Right hindlimb (tissue), 1 donor: ENCODE results near the gene RAD51B.
"Not testable (repeated sequence)": the region's sequence is repeated elsewhere in the genome, so short reads cannot be mapped to it uniquely, and the experiment has no call there.

Experiments used
- DNase-seq: peaks from one replicate; pipeline ENCODE4 v3.0.0-alpha.2; 2018

The RAD51B gene

GRCh38 chr14:68219407-68219806 lies 399.8 kb downstream of the RAD51B start:
- DNase-seq, result no peak

- DNase-seq, result not testable (repeated sequence)
These were observed 401.5 kb downstream of the RAD51B start for GRCh38 chr14:68221046-68221445.

GRCh38 chr14:68222154-68222553 lies 402.6 kb downstream of the RAD51B start:
- no peak for DNase-seq

- DNase-seq, result no peak
These were observed 403.1 kb downstream of the RAD51B start for GRCh38 chr14:68222726-68223125.

- no peak for DNase-seq
These were observed 404.1 kb downstream of the RAD51B start for GRCh38 chr14:68223631-68224030.

- no peak for DNase-seq
These were observed 405.7 kb downstream of the RAD51B start for GRCh38 chr14:68225321-68225720.

- no peak for DNase-seq
These were observed 406.9 kb downstream of the RAD51B start for GRCh38 chr14:68226523-68226922.

- DNase-seq, result no peak
These were observed 409.1 kb downstream of the RAD51B start for GRCh38 chr14:68228656-68229055.

GRCh38 chr14:68229423-68230100 lies 410.0 kb downstream of the RAD51B start:
- no peak for DNase-seq

GRCh38 chr14:68230202-68230949 lies 410.8 kb downstream of the RAD51B start:
- DNase-seq, result no peak

- DNase-seq, result no peak
These were observed 411.6 kb downstream of the RAD51B start for GRCh38 chr14:68230950-68231717.

- no peak for DNase-seq
These were observed 412.3 kb downstream of the RAD51B start for GRCh38 chr14:68231898-68232297.

GRCh38 chr14:68232300-68233055 lies 412.9 kb downstream of the RAD51B start:
- DNase-seq, result peak; percentile 77

- no peak for DNase-seq
These were observed 413.7 kb downstream of the RAD51B start for GRCh38 chr14:68233101-68233784.

GRCh38 chr14:68234101-68234905 lies 414.7 kb downstream of the RAD51B start:
- no peak for DNase-seq

- DNase-seq, result no peak
These were observed 415.4 kb downstream of the RAD51B start for GRCh38 chr14:68235011-68235410.

GRCh38 chr14:68236582-68237458 lies 417.2 kb downstream of the RAD51B start:
- DNase-seq, result no peak

- DNase-seq, result no peak
These were observed 419.0 kb downstream of the RAD51B start for GRCh38 chr14:68238551-68238950.

GRCh38 chr14:68238976-68239375 lies 419.4 kb downstream of the RAD51B start:
- DNase-seq, result no peak
